Retinal pigment epithelial cell (primary cell): Measurements from ENCODE around the gene DUOX1.
"Not testable (repeated sequence)": the region's sequence is repeated elsewhere in the genome, so short reads cannot be mapped to it uniquely, and the experiment has no call there.

Experiments
- DNase-seq: peaks from one replicate; pipeline ENCODE4 v3.0.0-alpha.2; 2010; ENCODE audit warnings: low read depth
- H3K4me3 ChIP-seq: 2 replicates; pipeline ENCODE4 v1.5.1; 2011; ENCODE audit warnings: mild to moderate bottlenecking, low read length, control low read depth, moderate library complexity
- TF ChIP-seq, protein P1 (sequence below): conservative IDR thresholded peaks from 2 replicates; pipeline ENCODE4 v1.5.1; 2011; ENCODE audit warnings: low read depth, low read length, control low read depth, inconsistent platforms

Gene DUOX1

GRCh38 chr15:45097466-45097865, 32.3 kb upstream of the DUOX1 start:
- TF ChIP-seq, protein P1, sequence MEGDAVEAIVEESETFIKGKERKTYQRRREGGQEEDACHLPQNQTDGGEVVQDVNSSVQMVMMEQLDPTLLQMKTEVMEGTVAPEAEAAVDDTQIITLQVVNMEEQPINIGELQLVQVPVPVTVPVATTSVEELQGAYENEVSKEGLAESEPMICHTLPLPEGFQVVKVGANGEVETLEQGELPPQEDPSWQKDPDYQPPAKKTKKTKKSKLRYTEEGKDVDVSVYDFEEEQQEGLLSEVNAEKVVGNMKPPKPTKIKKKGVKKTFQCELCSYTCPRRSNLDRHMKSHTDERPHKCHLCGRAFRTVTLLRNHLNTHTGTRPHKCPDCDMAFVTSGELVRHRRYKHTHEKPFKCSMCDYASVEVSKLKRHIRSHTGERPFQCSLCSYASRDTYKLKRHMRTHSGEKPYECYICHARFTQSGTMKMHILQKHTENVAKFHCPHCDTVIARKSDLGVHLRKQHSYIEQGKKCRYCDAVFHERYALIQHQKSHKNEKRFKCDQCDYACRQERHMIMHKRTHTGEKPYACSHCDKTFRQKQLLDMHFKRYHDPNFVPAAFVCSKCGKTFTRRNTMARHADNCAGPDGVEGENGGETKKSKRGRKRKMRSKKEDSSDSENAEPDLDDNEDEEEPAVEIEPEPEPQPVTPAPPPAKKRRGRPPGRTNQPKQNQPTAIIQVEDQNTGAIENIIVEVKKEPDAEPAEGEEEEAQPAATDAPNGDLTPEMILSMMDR, result no peak
- DNase-seq, result no peak
- no peak overlapping the region for H3K4me3 ChIP-seq

GRCh38 chr15:45099549-45100165, 30.1 kb upstream of the DUOX1 start:
- no peak overlapping the region for H3K4me3 ChIP-seq
- TF ChIP-seq, protein P1, result no peak
- no peak for DNase-seq

DNA sequence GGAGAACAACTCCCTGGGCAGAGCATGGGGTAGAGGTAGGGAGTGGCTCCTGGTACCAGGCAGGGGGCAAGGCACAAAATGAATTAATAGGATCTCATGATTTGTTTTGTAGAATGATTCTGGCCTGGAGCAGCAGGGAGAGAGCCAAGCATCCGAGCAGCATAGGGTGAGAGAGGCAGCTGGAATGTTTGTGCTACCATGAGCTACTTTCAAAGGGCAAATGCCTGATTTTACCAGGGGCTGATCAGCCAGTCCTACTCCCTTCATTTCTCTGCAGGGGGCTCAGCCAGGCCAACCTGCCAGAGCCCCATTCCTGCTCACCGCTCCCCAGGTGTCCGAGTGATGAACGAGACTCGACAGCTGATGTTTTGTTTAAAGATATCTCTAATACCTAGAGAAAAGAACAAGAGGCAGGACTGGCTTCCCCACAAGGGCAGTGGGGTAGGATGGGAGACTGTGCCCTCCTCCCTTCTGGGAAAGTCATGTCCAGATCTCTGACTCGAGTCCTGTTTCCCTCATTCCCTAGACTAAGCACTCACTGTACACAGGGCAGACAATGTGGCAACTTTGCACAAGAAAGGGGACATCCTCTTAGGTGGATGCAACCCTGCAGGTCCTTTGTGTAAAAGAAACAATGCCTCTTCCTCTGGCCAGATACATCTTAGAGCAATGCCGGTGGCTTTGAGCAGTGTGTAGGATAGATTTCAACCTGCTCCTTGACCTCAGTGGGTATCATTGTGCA, 28.7 kb upstream of the DUOX1 start:
- TF ChIP-seq, protein P1, result no peak
- no peak overlapping the region for H3K4me3 ChIP-seq
- DNase-seq, result no peak

DNA sequence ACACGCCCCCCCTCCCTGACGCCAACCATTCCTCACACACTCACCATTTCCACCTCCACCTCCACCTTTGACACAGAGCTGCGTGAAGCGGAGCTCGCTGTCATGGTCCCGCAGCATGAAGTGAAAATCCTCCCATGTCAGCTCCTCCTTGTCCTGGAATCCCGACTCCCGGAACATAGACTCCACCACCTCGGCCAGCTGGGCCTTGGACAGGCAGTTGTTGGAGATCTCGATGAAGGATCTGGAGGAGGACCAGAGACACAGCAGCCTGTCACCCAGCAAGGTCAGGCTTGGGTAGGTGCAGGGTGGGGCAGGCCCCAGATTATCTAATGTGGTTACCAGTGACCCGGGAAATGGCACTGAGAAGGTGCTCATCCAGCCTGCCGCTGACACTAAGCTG, 28.0 kb upstream of the DUOX1 start:
- no peak for DNase-seq
- TF ChIP-seq, protein P1, result no peak
- no peak overlapping the region for H3K4me3 ChIP-seq

GRCh38 chr15:45102226-45102625, 27.6 kb upstream of the DUOX1 start:
- TF ChIP-seq, protein P1, result no peak
- no peak overlapping the region for H3K4me3 ChIP-seq
- no peak for DNase-seq

- not testable (repeated sequence) for DNase-seq, H3K4me3 ChIP-seq
Measured at GRCh38 chr15:45104170-45104569, 25.6 kb upstream of the DUOX1 start.

GRCh38 chr15:45105586-45105985, 24.2 kb upstream of the DUOX1 start:
- DNase-seq, result no peak
- no peak overlapping the region for H3K4me3 ChIP-seq
- TF ChIP-seq, protein P1, result no peak
